H9 (cell line): ENCODE results near the gene EPS15. TPM values are rescaled to one million over a fixed set of nuclear protein-coding genes. Genes with fewer than 3 reads are reported as not detected.

Experiments
- DNase-seq: peaks from one replicate; pipeline ENCODE4 v3.0.0-alpha.2; 2017
- H2AFZ ChIP-seq: one replicate; pipeline ENCODE4 v1.6.1; 2013; ENCODE audit warnings: mild to moderate bottlenecking, low read length, control low read depth, moderate library complexity
- H2AK5ac ChIP-seq: 2 replicates; pipeline ENCODE4 v1.6.1; 2013; ENCODE audit warnings: low read length, control low read depth, mixed read lengths; ENCODE audit not compliant: insufficient read length
- H2BK120ac ChIP-seq: one replicate; pipeline ENCODE4 v1.6.1; 2013; ENCODE audit warnings: low read depth, mild to moderate bottlenecking, low read length, control low read depth, inconsistent platforms; ENCODE audit not compliant: poor library complexity, severe bottlenecking
- H2BK12ac ChIP-seq: 2 replicates; pipeline ENCODE4 v1.6.1; 2013; ENCODE audit warnings: low read length, control low read depth, mixed read lengths, low read depth; ENCODE audit not compliant: insufficient read length
- H2BK15ac ChIP-seq: 2 replicates; pipeline ENCODE4 v1.6.1; 2013; ENCODE audit warnings: low read depth, low read length, control low read depth
- H2BK20ac ChIP-seq: one replicate; pipeline ENCODE4 v1.6.1; 2013; ENCODE audit warnings: low read depth, mild to moderate bottlenecking, low read length, control low read depth, inconsistent platforms; ENCODE audit not compliant: poor library complexity, severe bottlenecking
- H2BK5ac ChIP-seq: 2 replicates; pipeline ENCODE4 v1.6.1; 2013; ENCODE audit warnings: low read length, control low read depth, mixed read lengths; ENCODE audit not compliant: insufficient read length
- H3K14ac ChIP-seq: 2 replicates; pipeline ENCODE4 v1.6.1; 2013; ENCODE audit warnings: low read length, control low read depth; ENCODE audit not compliant: insufficient read depth
- H3K18ac ChIP-seq: 2 replicates; pipeline ENCODE4 v1.6.1; 2013; ENCODE audit warnings: low read depth, mild to moderate bottlenecking, mixed read lengths, low read length, control low read depth; ENCODE audit not compliant: insufficient read length
- H3K23ac ChIP-seq: 2 replicates; pipeline ENCODE4 v1.6.1; 2013; ENCODE audit warnings: low read length, control low read depth, mixed read lengths, low read depth; ENCODE audit not compliant: insufficient read length
- H3K23me2 ChIP-seq: 2 replicates; pipeline ENCODE4 v1.6.1; 2013; ENCODE audit warnings: low read depth, mild to moderate bottlenecking, mixed read lengths, low read length, control low read depth; ENCODE audit not compliant: insufficient read length, poor library complexity, severe bottlenecking
- H3K27ac ChIP-seq: 2 replicates; pipeline ENCODE4 v1.5.1; 2013; ENCODE audit warnings: low read length, control low read depth, mixed read lengths, low read depth; ENCODE audit not compliant: insufficient read length
- H3K27me3 ChIP-seq: 2 replicates; pipeline ENCODE4 v1.6.1; 2013; ENCODE audit warnings: low read length, control low read depth, inconsistent platforms; ENCODE audit not compliant: insufficient read depth
- H3K4ac ChIP-seq: 2 replicates; pipeline ENCODE4 v1.6.1; 2013; ENCODE audit warnings: low read depth, mild to moderate bottlenecking, control low read depth, inconsistent platforms, low read length, moderate library complexity
- H3K4me1 ChIP-seq: 2 replicates; pipeline ENCODE4 v1.6.1; 2013; ENCODE audit warnings: low read length, control low read depth, inconsistent platforms; ENCODE audit not compliant: insufficient read depth
- H3K4me2 ChIP-seq: 2 replicates; pipeline ENCODE4 v1.6.1; 2013; ENCODE audit warnings: low read length, control low read depth, mixed read lengths; ENCODE audit not compliant: insufficient read length, insufficient read depth
- H3K56ac ChIP-seq: 2 replicates; pipeline ENCODE4 v1.6.1; 2013; ENCODE audit warnings: low read depth, mild to moderate bottlenecking, mixed read lengths, low read length, control low read depth; ENCODE audit not compliant: insufficient read length
- H3K79me1 ChIP-seq: 2 replicates; pipeline ENCODE4 v1.6.1; 2013; ENCODE audit warnings: low read depth, mild to moderate bottlenecking, moderate library complexity, low read length, control low read depth, inconsistent platforms; ENCODE audit not compliant: insufficient read depth, poor library complexity, severe bottlenecking
- H3K79me2 ChIP-seq: 2 replicates; pipeline ENCODE4 v1.6.1; 2013; ENCODE audit warnings: low read length, control low read depth, inconsistent platforms; ENCODE audit not compliant: insufficient read depth
- H3K9ac ChIP-seq: 2 replicates; pipeline ENCODE4 v1.6.1; 2013; ENCODE audit warnings: low read length, control low read depth, mixed read lengths; ENCODE audit not compliant: insufficient read length; ENCODE audit errors: extremely low read depth
- H3K9me3 ChIP-seq: one replicate; pipeline ENCODE4 v1.6.1; 2013; ENCODE audit warnings: low read depth, low read length, inconsistent platforms; ENCODE audit not compliant: control insufficient read depth
- H3T11ph ChIP-seq: one replicate; pipeline ENCODE4 v1.6.1; 2013; ENCODE audit warnings: mild to moderate bottlenecking, low read length, control low read depth, inconsistent platforms
- H4K20me1 ChIP-seq: one replicate; pipeline ENCODE4 v1.6.1; 2013; ENCODE audit not compliant: control insufficient read depth, insufficient read length, insufficient read depth
- H4K5ac ChIP-seq: 2 replicates; pipeline ENCODE4 v1.6.1; 2013; ENCODE audit warnings: low read depth, mild to moderate bottlenecking, mixed read lengths, low read length, control low read depth; ENCODE audit not compliant: insufficient read length
- H4K8ac ChIP-seq: replicated peaks from 2 replicates; pipeline ENCODE4 v1.6.1; 2013; ENCODE audit warnings: low read length, control low read depth, mixed read lengths, low read depth; ENCODE audit not compliant: insufficient read length
- H4K91ac ChIP-seq: 2 replicates; pipeline ENCODE4 v1.6.1; 2013; ENCODE audit warnings: low read depth, mild to moderate bottlenecking, moderate library complexity, mixed read lengths, low read length, control low read depth; ENCODE audit not compliant: insufficient read length
- H3K27ac Mint-ChIP-seq, 3 experiments: 2 replicates in 2 of 3; 3 replicates in 1 of 3; pipeline ENCODE4 v1.8.0; 2020 to 2021; ENCODE audit warnings: mixed read lengths in 3 of 3, mild to moderate bottlenecking in 1 of 3, moderate library complexity in 1 of 3
- H3K27me3 Mint-ChIP-seq: 2 replicates; pipeline ENCODE4 v1.8.0; 2021; ENCODE audit warnings: low read depth, mild to moderate bottlenecking, moderate library complexity, mixed read lengths
- H3K36me3 Mint-ChIP-seq, 3 experiments: 2 replicates in 2 of 3; 3 replicates in 1 of 3; pipeline ENCODE4 v1.8.0; 2020 to 2021; ENCODE audit warnings: low read depth in 3 of 3, mixed read lengths in 3 of 3; ENCODE audit not compliant: insufficient read depth in 1 of 3
- H3K4me1 Mint-ChIP-seq, 2 experiments: 2 replicates each; pipeline ENCODE4 v1.8.0; 2020; ENCODE audit warnings: mixed read lengths in 2 of 2
- H3K4me3 Mint-ChIP-seq, 2 experiments: 2 replicates in 1 of 2; 3 replicates in 1 of 2; pipeline ENCODE4 v1.8.0; 2020 to 2021; ENCODE audit warnings: mild to moderate bottlenecking in 2 of 2, mixed read lengths in 2 of 2, moderate library complexity in 1 of 2
- H3K9me3 Mint-ChIP-seq, 2 experiments: 2 replicates in 1 of 2; 3 replicates in 1 of 2; pipeline ENCODE4 v1.8.0; 2020; ENCODE audit warnings: mild to moderate bottlenecking in 2 of 2, mixed read lengths in 2 of 2, moderate library complexity in 1 of 2
- WGBS: extraction: QIAGEN DNeasy Blood & Tissue Kit; methylation state at CpG from one replicate; pipeline ENCODE4 v1.1.7; 2013; ENCODE audit warnings: missing lambda C conversion rate, low lambda C conversion rate, mixed read lengths; ENCODE audit not compliant: insufficient read length; ENCODE audit errors: extremely low coverage; 5-methylcytosine and 5-hydroxymethylcytosine counted together
- total RNA-seq: library from RNA; stranded (reverse); gene quantifications from 2 replicates; pipeline ENCODE4 v1.2.1, GENCODE V29; 2021
- TF ChIP-seq, protein P1 (sequence below): fragments of 200-600 bp; sonication (generic); conservative IDR thresholded peaks from 3 replicates; pipeline ENCODE4 v1.8.0; 2021; ENCODE audit warnings: antibody characterized with exemption, mild to moderate bottlenecking

The EPS15 gene
- total RNA-seq, 1 experiment from 2014 or later: 44.1 TPM

DNA sequence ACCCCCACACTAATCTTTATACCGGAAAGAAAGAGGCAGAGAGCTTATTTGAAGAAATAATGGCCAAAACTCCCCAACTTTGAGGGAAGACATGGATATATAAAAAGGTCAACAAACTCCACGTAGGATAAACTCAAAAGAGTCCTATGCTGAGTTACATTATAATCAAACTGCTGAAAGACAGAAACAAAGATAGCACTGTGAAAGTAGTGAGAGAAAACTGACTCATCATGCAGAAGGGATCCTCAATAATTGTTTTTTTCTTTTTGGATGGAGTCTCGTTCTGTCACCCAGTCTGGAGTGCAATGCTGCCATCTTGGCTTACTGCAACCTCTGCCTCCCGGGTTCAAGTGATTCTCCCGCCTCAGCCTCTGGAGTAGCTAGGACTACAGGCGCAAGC lies 140.2 kb downstream of the EPS15 start:
- Histone ChIP-seq H4K8ac (no peak overlapping the region), H3K79me2 (no peaks in the 10 kb centered on the region; the same call in 1 of the 2 replicates), H3K27me3 (no peaks in the 10 kb centered on the region), H2AK5ac (no peak overlapping the region), H3K9ac (no peak overlapping the region), H2BK120ac (no peak overlapping the region), H3K9me3 (no peaks in the 10 kb centered on the region), H2BK12ac (no peak overlapping the region), H3K23ac (no peak overlapping the region), H3K56ac (no peak overlapping the region), H2BK15ac (no peak overlapping the region), H4K91ac (no peak overlapping the region), H4K5ac (no peak overlapping the region), H3K4ac (no peak overlapping the region), H2BK20ac (no peak overlapping the region), H3K14ac (no peak overlapping the region), H4K20me1 (no peaks in the 10 kb centered on the region), H3T11ph (no peak overlapping the region), H3K4me2 (no peak overlapping the region), H3K4me1 (no peaks in the 10 kb centered on the region), H2AFZ (no peak overlapping the region), H3K18ac (no peak overlapping the region), H3K23me2 (no peaks in the 10 kb centered on the region), H3K27ac (no peak overlapping the region), H3K79me1 (no peaks in the 10 kb centered on the region), H2BK5ac (no peak overlapping the region)
- H3K27ac Mint-ChIP-seq: no peak overlapping the region
- peaks cover 48 to 65% (median 56%) of the 10 kb centered on the region in 3 experiments for H3K36me3 Mint-ChIP-seq
- no peak overlapping the region for H3K4me3 Mint-ChIP-seq
- DNase-seq: no peak
- WGBS: no CpG with 5 or more reads among the region's 6 CpGs
- TF ChIP-seq, protein P1, sequence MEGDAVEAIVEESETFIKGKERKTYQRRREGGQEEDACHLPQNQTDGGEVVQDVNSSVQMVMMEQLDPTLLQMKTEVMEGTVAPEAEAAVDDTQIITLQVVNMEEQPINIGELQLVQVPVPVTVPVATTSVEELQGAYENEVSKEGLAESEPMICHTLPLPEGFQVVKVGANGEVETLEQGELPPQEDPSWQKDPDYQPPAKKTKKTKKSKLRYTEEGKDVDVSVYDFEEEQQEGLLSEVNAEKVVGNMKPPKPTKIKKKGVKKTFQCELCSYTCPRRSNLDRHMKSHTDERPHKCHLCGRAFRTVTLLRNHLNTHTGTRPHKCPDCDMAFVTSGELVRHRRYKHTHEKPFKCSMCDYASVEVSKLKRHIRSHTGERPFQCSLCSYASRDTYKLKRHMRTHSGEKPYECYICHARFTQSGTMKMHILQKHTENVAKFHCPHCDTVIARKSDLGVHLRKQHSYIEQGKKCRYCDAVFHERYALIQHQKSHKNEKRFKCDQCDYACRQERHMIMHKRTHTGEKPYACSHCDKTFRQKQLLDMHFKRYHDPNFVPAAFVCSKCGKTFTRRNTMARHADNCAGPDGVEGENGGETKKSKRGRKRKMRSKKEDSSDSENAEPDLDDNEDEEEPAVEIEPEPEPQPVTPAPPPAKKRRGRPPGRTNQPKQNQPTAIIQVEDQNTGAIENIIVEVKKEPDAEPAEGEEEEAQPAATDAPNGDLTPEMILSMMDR: no peak
- H3K9me3 Mint-ChIP-seq: peaks cover 13 to 26% of the 10 kb centered on the region in 2 experiments
- H3K27me3 Mint-ChIP-seq: no peaks in the 10 kb centered on the region
- H3K4me1 Mint-ChIP-seq: 0 out of 4 replicates have a peak, but pooled peaks cover 0 to 2% of the 10 kb centered on the region in 2 experiments
